SJCRH30 (cell line): ENCODE data around the gene NCBP3. TPM values are rescaled to one million over a fixed set of nuclear protein-coding genes. Genes with fewer than 3 reads are reported as not detected.
A peak's percentile ranks its signal among the peaks of the same experiment; 100 is the strongest.
"Not testable (repeated sequence)": the region's sequence is repeated elsewhere in the genome, so short reads cannot be mapped to it uniquely, and the experiment has no call there.

Source experiments
- DNase-seq, 2 experiments: peaks; one replicate each; pipeline ENCODE4 v3.0.0-alpha.2; 2015 to 2020
- H3K27ac ChIP-seq: fragments of 250-450 bp; sonication (Bioruptor Pico); 2 replicates; pipeline ENCODE4 v1.5.1; 2020; ENCODE audit warnings: mild to moderate bottlenecking, moderate library complexity
- H3K27me3 ChIP-seq: fragments of 250-450 bp; sonication (Bioruptor Pico); 2 replicates; pipeline ENCODE4 v1.5.1; 2020; ENCODE audit warnings: mild to moderate bottlenecking, moderate library complexity
- H3K36me3 ChIP-seq: fragments of 250-450 bp; sonication (Bioruptor Pico); 2 replicates; pipeline ENCODE4 v1.5.1; 2020; ENCODE audit warnings: mild to moderate bottlenecking, moderate library complexity
- H3K4me1 ChIP-seq: fragments of 250-450 bp; sonication (Bioruptor Pico); 2 replicates; pipeline ENCODE4 v1.5.1; 2020; ENCODE audit warnings: mild to moderate bottlenecking, moderate library complexity
- H3K4me3 ChIP-seq: fragments of 250-450 bp; sonication (Bioruptor Pico); 2 replicates; pipeline ENCODE4 v1.5.1; 2020; ENCODE audit warnings: mild to moderate bottlenecking, moderate library complexity
- H3K9me3 ChIP-seq: fragments of 250-450 bp; sonication (Bioruptor Pico); replicated peaks from 2 replicates; pipeline ENCODE4 v1.5.1; 2020; ENCODE audit warnings: mild to moderate bottlenecking, moderate library complexity
- total RNA-seq: library from RNA; depleted of rRNA; stranded (reverse); fragments of >200 nt; shearing (Covaris generic); gene quantifications from 2 replicates; pipeline ENCODE4 v1.2.3, GENCODE V29; 2014

NCBP3 gene
- total RNA-seq, 1 experiment from 2014 or later: 25.4 TPM

DNA sequence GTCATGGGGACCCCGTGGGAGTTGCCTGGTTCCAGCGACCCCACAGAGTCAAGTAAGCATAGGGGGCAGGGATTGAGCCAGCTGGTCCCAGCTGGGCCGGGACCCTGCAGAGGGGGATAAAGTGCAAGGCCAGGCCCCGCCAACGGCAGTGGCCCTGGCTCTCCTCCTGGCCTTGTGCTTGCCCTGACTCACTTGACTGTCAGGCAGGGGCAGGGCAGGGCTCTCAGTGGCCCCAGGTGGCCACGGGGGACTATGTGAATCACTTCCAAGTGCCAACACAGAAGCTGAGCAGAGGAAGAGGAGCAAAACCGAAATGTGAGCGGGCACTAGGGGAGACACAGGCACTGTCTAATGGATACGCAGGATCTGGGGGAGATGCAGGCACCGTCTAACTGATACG is 21.6 kb upstream of the NCBP3 start:
- no peak for DNase-seq
- H3K27ac ChIP-seq: no peak overlapping the region
- H3K4me1 ChIP-seq: no peaks in the 10 kb centered on the region
- H3K27me3 ChIP-seq: no peaks in the 10 kb centered on the region
- H3K36me3 ChIP-seq: no peaks in the 10 kb centered on the region
- H3K9me3 ChIP-seq: no peaks in the 10 kb centered on the region
- no peak overlapping the region for H3K4me3 ChIP-seq

DNA sequence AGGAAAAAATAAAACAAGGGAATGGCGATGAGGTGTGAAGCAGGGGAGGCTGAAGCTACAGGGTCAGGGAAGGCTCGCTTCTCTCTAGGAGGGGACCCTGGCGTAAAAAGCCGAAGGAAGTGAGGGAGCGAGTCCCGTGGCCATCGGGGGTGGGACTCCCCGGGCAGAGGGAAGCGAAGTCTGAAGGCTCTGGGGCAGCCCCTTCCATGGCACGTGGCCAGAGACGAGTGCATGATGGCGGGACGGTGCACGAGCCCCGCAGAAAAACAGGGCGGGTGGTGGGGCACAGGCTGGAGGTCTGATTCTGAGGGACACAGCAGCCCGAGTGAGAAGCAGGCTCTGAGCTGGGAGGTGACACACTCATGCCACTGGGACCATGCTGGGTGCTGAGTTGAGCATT is 21.1 kb upstream of the NCBP3 start:
- Histone ChIP-seq H3K4me3 (no peak overlapping the region), H3K9me3 (no peaks in the 10 kb centered on the region), H3K27me3 (no peaks in the 10 kb centered on the region), H3K27ac (no peak overlapping the region), H3K36me3 (no peaks in the 10 kb centered on the region), H3K4me1 (no peaks in the 10 kb centered on the region)
- no peak for DNase-seq

DNA sequence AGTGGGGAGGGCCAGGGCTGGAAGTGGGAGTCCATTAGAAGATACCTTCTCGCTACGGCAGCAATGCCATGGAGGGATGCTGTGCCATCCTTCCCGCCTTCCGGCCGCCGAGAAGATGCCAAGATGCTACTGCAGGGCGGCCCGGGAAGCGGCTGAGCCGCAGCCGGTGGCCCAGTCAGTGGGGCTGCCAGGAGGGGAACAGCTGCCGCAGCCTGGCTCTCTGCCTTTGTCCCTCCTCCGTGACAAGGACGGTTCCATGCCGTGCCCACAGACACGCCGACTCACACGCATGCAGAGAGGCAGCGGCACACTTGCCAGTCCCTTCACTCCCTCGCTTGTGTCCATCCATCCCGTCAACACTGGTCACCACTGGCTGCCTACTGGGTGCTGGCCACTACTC is 20.2 kb upstream of the NCBP3 start:
- no peak overlapping the region for H3K27ac ChIP-seq
- no peaks in the 10 kb centered on the region for H3K9me3 ChIP-seq
- H3K36me3 ChIP-seq: no peaks in the 10 kb centered on the region
- no peaks in the 10 kb centered on the region for H3K4me1 ChIP-seq
- H3K27me3 ChIP-seq: no peaks in the 10 kb centered on the region
- no peak for DNase-seq
- H3K4me3 ChIP-seq: no peak overlapping the region

DNA sequence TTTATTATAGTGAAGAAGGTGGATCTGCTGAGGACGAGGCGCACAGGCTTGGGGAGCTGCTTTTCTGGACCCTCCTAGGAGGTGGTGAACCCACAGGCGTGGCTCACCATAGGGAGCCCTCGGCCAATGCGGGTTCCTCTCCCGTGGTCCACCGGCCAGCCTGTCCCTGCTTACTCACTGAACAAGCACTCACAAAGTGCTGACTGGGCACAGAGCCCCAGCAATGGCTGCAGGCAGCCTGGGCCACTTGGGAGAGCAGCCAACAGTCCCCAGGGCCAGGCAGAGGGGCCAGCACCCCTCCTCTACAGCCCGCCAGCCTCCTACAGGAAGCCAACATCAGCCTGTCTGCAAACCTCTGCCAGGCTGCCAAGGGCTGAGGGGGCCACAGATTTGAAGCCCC is 19.1 kb upstream of the NCBP3 start:
- Histone ChIP-seq H3K36me3 (no peaks in the 10 kb centered on the region), H3K4me3 (no peak overlapping the region), H3K9me3 (no peaks in the 10 kb centered on the region), H3K4me1 (no peaks in the 10 kb centered on the region), H3K27me3 (no peaks in the 10 kb centered on the region), H3K27ac (no peak overlapping the region)
- no peak for DNase-seq

DNA sequence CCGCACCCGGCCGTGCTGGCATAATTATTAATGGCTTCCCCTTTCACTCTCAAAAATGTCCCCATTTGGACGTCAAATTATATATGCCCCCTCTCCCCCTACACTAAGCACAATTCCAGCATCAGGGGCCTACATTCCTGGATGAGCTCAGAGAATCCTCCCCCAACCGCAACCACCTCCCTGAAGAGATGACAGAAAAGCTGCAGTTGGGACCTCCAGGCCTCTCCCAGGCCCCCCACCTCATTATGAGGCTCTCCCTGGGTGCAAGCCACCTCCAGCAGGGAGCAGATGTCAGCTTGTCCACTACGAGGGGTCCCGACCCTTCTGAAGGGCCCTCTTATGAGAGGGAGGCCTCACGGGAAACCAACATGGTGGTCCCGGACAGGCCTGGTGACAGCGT is 18.5 kb upstream of the NCBP3 start:
- H3K4me3 ChIP-seq: no peak overlapping the region
- no peaks in the 10 kb centered on the region for H3K36me3 ChIP-seq
- H3K27me3 ChIP-seq: no peaks in the 10 kb centered on the region
- no peak for DNase-seq
- H3K9me3 ChIP-seq: no peaks in the 10 kb centered on the region
- H3K27ac ChIP-seq: no peak overlapping the region
- H3K4me1 ChIP-seq: no peaks in the 10 kb centered on the region

DNA sequence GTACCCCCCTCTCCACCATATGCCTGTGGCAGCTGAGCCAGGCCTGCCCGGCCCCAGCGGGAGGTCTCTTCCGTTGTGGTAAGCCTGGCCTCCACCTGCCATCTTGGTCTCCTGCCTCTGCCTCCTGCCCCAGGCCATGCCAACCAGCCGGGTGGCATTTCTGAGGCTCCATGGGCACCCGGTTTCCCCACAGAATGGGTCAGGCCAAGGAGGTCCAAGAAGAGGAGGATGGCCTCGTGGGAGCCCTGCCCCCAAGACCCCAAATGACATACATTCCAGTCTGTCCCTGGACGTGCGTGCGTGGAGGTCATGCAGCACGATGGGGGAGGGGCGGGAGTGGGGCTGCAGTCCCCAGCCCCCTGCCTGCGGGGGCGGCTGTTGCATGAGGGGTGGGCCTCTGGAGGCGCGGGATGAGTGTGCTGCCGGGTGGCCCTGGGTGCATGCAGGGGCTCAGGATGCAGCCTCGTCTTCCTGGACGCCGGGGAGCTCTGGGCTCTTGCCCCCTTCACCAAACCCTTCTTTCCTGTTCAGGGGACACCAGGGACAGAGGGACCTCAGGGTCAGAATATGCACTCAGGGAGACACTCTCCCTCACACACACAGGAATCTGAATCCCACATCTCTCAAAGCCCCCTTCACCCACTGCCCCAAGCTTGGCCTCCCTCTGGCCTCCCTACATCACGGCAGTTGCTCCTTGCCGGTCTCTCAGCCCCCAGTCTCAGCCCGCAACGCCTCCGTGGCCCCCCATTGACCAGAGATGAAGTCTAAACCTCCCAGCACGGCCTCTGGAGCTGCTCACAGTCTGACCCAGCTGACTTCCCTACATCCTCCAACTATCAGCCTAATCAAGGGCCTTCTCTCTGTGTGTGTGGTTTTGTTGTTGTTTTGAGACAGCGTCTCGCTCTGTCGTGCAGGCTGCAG is 16.0 kb upstream of the NCBP3 start:
- Histone ChIP-seq H3K4me1 (no peaks in the 10 kb centered on the region), H3K9me3 (no peaks in the 10 kb centered on the region), H3K27ac (no peak overlapping the region), H3K36me3 (no peaks in the 10 kb centered on the region), H3K4me3 (no peak overlapping the region), H3K27me3 (no peaks in the 10 kb centered on the region)
- no peak for DNase-seq

DNA sequence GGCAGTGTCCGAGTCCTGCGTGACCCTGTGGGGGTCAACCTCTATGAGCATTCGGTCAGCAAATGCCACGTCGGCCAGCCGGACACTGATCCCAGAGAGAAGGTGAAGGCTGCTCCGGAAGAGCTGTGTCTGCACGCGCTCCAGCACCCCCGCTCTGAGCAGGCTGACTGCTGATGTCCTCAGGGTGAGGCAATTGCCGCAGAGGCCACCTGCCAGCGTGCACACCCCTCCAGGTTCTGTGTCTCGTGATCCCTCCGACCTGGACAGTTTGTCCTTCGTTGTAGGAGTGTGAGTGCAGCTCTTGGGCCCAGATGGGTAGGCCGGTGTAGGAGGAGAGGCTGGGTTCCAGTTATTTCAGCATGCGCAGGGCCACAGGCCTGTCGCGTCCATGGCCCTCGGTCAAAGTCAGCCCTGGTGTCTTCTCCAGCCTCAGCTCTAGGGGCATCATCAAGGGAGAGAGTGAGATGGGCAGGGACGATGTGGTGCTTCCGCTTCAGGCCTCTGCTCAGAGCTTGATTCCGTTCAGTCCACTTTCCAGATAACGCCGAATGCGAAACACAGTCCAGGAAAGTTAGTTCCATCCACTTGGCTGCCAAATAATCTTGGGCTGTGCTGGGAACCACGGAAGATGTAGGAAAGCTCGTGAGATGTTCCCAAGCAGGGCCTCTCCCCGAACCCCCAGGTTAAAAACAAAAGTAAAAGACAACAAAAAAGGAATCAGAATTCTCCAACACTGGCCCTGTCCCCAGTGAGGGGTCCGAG is 15.1 kb upstream of the NCBP3 start:
- Histone ChIP-seq H3K36me3 (no peaks in the 10 kb centered on the region), H3K4me1 (no peaks in the 10 kb centered on the region), H3K4me3 (no peak overlapping the region), H3K27ac (no peak overlapping the region), H3K9me3 (no peaks in the 10 kb centered on the region), H3K27me3 (no peaks in the 10 kb centered on the region)
- DNase-seq: no peak

DNA sequence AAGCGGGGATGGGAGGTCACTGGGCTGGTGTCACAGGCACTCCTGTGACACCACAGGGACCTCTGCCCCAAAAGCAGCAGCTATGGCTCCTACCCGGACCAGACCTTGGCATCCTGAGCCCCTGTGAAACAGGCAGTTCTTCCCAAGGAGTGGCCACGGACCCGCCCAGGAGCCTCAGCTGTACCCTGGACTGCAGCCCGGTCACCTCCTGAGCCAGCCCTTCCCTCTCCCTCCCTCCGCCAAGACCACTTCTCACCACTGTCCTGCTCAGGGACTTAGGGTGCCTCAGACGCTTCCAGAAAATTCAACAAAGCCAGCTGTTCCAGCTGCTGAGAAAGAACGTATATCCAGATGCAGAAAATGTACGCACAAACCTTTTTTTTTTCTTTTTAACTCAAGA is 13.9 kb upstream of the NCBP3 start:
- Histone ChIP-seq H3K36me3 (no peaks in the 10 kb centered on the region), H3K27ac (no peak overlapping the region), H3K9me3 (no peaks in the 10 kb centered on the region)

DNA sequence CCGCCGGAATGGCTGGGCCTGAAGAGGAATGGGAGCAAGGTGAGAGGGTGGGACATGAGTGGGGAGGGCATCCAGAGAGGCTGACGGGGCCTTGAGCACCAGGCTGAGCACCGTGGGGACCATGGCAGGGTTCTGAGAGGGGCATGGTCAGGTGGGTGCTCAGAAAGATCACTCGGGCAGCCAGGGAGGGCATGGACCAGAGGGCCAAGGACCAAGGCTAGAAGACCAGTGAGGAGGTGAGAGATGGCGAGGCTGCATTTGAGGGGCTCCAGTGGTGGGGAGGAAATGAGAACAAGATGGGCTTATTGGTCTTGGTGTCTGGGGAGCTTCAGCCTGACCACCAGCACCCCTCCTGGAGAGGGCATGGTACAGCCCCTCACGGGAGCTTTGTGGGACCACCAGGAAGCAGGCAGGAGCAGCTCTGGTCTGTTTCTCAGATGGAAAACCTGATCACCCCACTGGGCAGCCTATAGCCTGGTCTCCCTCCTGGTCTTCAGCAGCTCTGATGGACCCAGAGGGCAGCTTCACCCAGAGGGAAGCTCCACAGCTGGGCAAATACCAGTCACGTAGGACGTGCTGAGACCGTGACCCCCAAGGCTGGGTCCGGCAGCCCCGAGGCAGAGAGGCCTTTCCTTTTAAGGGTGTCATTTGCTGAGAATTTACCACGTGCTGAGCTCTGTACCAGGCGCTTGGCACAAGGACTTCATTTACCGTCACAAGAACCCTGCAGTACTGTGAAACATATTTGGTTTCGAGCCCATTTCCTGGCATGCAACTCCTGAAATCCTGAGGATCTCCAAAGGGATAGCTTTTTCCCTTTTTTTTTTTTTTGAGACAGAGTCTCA is 11.4 kb upstream of the NCBP3 start:
- Histone ChIP-seq H3K27ac (no peak overlapping the region), H3K36me3 (no peaks in the 10 kb centered on the region), H3K9me3 (no peaks in the 10 kb centered on the region), H3K4me1 (no peaks in the 10 kb centered on the region), H3K27me3 (no peaks in the 10 kb centered on the region), H3K4me3 (no peak overlapping the region)
- no peak for DNase-seq

More for the DNA sequence above, 13.9 kb upstream of the NCBP3 start:
- no peak for DNase-seq
- Histone ChIP-seq H3K4me1 (no peaks in the 10 kb centered on the region), H3K27me3 (no peaks in the 10 kb centered on the region), H3K4me3 (no peak overlapping the region)

DNA sequence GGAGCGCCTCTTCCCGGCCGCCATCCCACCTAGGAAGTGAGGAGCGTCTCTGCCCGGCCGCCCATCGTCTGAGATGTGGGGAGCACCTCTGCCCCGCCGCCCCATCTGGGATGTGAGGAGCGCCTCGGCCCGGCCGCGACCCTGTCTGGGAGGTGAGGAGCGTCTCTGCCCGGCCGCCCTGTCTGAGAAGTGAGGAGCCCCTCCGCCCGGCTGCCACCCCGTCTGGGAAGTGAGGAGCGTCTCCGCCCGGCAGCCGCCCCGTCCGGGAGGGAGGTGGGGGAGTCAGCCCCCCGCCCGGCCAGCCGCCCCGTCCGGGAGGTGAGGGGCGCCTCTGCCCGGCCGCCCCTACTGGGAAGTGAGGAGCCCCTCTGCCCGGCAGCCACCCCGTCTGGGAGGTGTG is 8.2 kb upstream of the NCBP3 start:
- not testable (repeated sequence) for H3K9me3 ChIP-seq, H3K4me1 ChIP-seq

DNA sequence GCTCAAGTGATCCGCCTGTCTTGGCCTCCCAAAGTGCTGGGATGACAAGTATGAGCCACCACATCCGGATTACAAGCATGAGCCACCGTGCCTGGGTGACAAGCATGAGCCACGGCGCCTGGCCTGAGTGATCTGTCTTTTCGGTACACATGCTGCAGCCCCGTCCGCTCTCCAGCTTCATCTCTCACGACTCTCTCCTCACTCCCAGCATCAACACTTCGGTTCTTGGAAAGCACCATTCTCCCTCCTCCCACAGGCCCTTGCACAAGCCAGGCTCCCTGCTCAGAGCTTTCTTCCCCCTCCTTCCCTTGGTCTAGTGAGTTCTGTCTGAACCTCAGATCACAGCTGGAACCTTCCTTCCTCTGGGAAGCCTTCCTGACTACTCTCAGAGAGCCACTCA is 6.5 kb upstream of the NCBP3 start:
- H3K4me3 ChIP-seq: no peak overlapping the region
- no peaks in the 10 kb centered on the region for H3K4me1 ChIP-seq
- H3K27ac ChIP-seq: no peak overlapping the region
- H3K9me3 ChIP-seq: no peaks in the 10 kb centered on the region
- H3K36me3 ChIP-seq: no peaks in the 10 kb centered on the region
- no peaks in the 10 kb centered on the region for H3K27me3 ChIP-seq
- no peak for DNase-seq

More for the DNA sequence above, 8.2 kb upstream of the NCBP3 start:
- H3K36me3 ChIP-seq, H3K27me3 ChIP-seq, H3K4me3 ChIP-seq, H3K27ac ChIP-seq, DNase-seq: not testable (repeated sequence)

DNA sequence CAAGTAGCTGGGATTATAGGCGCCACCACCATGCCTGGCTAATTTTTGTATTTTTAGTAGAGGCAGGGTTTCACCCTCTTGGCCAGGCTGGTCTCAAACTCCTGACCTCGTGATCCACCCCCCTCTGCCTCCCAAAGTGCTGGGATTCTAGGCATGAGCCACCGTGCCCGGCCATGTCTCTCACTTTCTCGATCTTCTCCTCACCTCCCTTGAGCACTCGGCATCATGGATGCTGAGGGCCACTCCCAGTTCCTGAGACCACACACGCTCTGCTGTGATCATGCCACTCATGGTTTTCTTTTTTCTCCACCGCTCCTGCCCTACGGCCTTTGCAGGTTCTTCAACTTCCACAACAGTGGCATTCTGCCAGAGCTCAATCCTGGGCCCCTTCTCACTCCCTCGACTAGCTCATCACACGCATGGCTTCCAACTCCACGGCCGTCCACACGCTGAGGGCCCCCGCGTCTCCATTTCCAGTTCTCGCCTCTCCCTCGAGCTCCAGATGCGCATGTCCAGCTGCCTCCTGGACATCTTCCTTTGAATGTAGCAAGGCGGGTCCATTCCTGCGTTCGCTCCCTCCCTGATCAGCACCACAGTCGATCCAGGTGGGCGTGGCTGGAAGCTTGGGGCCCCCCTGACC is 5.5 kb upstream of the NCBP3 start:
- Histone ChIP-seq H3K4me3 (no peak overlapping the region), H3K27ac (no peak overlapping the region), H3K4me1 (no peaks in the 10 kb centered on the region), H3K9me3 (no peaks in the 10 kb centered on the region), H3K36me3 (no peaks in the 10 kb centered on the region), H3K27me3 (no peaks in the 10 kb centered on the region)
- peak; percentile 7 to 13 for DNase-seq

DNA sequence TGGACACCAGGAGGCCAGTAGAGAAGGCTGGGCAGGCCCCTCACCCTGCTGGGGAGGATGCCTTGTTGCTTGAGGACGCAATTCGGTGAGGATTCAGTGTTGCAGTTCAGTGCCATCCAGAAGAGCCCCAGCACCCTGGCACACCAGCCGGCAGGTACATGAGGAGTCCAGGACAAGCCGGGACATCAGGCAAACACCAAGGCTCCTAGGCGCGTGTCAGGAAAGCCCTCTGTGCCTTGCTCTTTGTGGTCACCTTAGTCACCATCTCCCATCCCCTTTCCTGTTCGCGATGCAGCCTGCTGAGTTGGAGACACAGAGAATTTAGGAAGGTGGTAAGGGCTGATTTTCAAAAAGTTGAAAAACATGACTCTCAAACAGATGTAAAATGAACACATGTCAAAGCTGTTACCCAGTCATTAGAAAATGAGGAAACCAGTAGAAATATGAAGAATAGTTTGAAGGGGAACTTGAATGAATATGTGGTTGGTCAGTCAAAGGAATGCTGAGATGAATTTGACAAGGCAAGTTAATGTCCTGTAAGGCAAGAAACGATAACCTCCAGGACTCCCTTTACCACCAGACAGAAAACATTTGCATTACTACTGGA is 2.3 kb upstream of the NCBP3 start:
- H3K36me3 ChIP-seq: no peaks in the 10 kb centered on the region
- H3K4me3 ChIP-seq: no peak overlapping the region
- peaks cover 3% of the 10 kb centered on the region; the same call in 1 of the 2 replicates for H3K4me1 ChIP-seq
- no peaks in the 10 kb centered on the region for H3K27me3 ChIP-seq
- H3K9me3 ChIP-seq: no peaks in the 10 kb centered on the region
- H3K27ac ChIP-seq: no peak overlapping the region
- DNase-seq: no peak

DNA sequence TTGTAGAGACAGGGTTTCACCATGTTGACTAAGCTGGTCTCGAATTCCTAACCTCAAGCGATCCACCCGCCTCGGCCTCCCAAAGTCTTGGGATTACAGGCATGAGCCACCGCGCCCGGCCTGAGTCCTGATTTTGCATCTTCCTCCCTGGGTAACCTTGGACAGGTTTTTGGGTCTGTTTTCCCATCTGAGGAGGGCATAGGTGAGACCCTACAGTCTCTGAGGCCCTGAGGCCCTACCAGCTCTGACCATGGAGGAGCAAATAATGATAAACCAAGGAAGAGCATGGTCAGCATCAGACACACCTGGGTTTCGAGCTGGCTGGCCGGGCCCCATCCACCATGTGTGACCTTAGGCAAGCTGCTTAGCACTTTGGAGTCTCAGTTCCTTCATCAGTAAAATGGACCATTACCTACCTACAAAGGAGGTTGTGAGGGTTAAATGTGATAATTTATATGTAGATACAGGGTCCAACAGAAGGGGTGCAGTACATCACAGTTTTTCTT is 1.2 kb upstream of the NCBP3 start:
- Histone ChIP-seq H3K4me3 (no peak overlapping the region), H3K27ac (no peak overlapping the region), H3K36me3 (no peaks in the 10 kb centered on the region), H3K27me3 (no peaks in the 10 kb centered on the region), H3K9me3 (no peaks in the 10 kb centered on the region), H3K4me1 (peaks cover 3% of the 10 kb centered on the region; the same call in 1 of the 2 replicates)
- no peak for DNase-seq
